NCI-H187 (cell line): Measurements from ENCODE around the gene POLR3A.

Source experiments
- DNase-seq, 2 experiments: peaks; one replicate each; lab custom pipeline; 2025; lab: John Stamatoyannopoulos, UW

POLR3A gene

GRCh38 chr10:78046711-78047269 is 17.5 kb upstream of the POLR3A start:
- DNase-seq, result no peak

GRCh38 chr10:78045856-78046255 is 16.5 kb upstream of the POLR3A start:
- DNase-seq, result no peak

- DNase-seq, result no peak
Measured at GRCh38 chr10:78045237-78045636, 15.9 kb upstream of the POLR3A start.

GRCh38 chr10:78044699-78045098 is 15.4 kb upstream of the POLR3A start:
- DNase-seq, result no peak

GRCh38 chr10:78044179-78044578 is 14.9 kb upstream of the POLR3A start:
- DNase-seq, result no peak

GRCh38 chr10:78042752-78043104 is 13.4 kb upstream of the POLR3A start:
- DNase-seq, result no peak

GRCh38 chr10:78042058-78042751 is 12.9 kb upstream of the POLR3A start:
- no peak for DNase-seq

GRCh38 chr10:78041170-78042057 is 12.1 kb upstream of the POLR3A start:
- DNase-seq, result no peak

GRCh38 chr10:78039743-78040142 is 10.4 kb upstream of the POLR3A start:
- DNase-seq, result no peak

- DNase-seq, result no peak
Measured at GRCh38 chr10:78038791-78039547, 9.7 kb upstream of the POLR3A start.

GRCh38 chr10:78038105-78038504 is 8.8 kb upstream of the POLR3A start:
- DNase-seq, result no peak

- DNase-seq, result no peak
Measured at GRCh38 chr10:78035933-78036583, 6.7 kb upstream of the POLR3A start.

GRCh38 chr10:78035437-78035836 is 6.1 kb upstream of the POLR3A start:
- DNase-seq, result no peak

- no peak for DNase-seq
Measured at GRCh38 chr10:78035025-78035424, 5.7 kb upstream of the POLR3A start.

GRCh38 chr10:78033637-78034470 is 4.5 kb upstream of the POLR3A start, which contains the start of gene RPS24:
TSS of gene RPS24 (plus strand) at chr10:78033863. CDS start at chr10:78033902, 39 bp downstream.
- DNase-seq, result peak; percentile 80 to 86

- DNase-seq, result no peak
Measured at GRCh38 chr10:78033387-78033636, 4.0 kb upstream of the POLR3A start.

GRCh38 chr10:78028438-78029268 is 662 bp downstream of the POLR3A start:
- DNase-seq, result no peak

- no peak for DNase-seq
Measured at GRCh38 chr10:78025685-78026364, 3.5 kb downstream of the POLR3A start.

- DNase-seq, result no peak
Measured at GRCh38 chr10:78023741-78024140, 5.6 kb downstream of the POLR3A start.

- DNase-seq, result no peak
Measured at GRCh38 chr10:78021201-78021600, 8.1 kb downstream of the POLR3A start.
